Measurements from ENCODE around the gene OR51F2.
"Not testable (repeated sequence)": the region's sequence is repeated elsewhere in the genome, so short reads cannot be mapped to it uniquely, and the experiment has no call there.

The OR51F2 gene

GRCh38 chr11:4821021-4821420 is at the start of gene OR51F2:
Gene OR51F2, plus strand, starts transcription at chr11:4821321. Its CDS starts 101 bp downstream, at chr11:4821422.
- no peak for DNase-seq

- DNase-seq = no peak
These were observed 38.7 kb upstream of the OR51F2 start for GRCh38 chr11:4782454-4782853.

GRCh38 chr11:4797206-4797605 is 23.9 kb upstream of the OR51F2 start:
- DNase-seq = no peak

GRCh38 chr11:4798427-4799183 is 22.5 kb upstream of the OR51F2 start:
- DNase-seq = no peak

GRCh38 chr11:4801316-4801715 is 19.8 kb upstream of the OR51F2 start:
- DNase-seq = not testable (repeated sequence)

- DNase-seq = no peak
These were observed 16.8 kb upstream of the OR51F2 start, which contains the start of gene OR52R1 for GRCh38 chr11:4804280-4804679. Gene OR52R1, minus strand, starts transcription at chr11:4804380. Its CDS starts 0 bp downstream, at chr11:4804380.

- DNase-seq = no peak
These were observed 12.6 kb upstream of the OR51F2 start for GRCh38 chr11:4808476-4808875.

- DNase-seq = no peak
These were observed 11.9 kb upstream of the OR51F2 start for GRCh38 chr11:4809246-4809645.

- DNase-seq = no peak
These were observed 4.0 kb downstream of the OR51F2 start for GRCh38 chr11:4825132-4825531.

- DNase-seq = no peak
These were observed 5.3 kb downstream of the OR51F2 start for GRCh38 chr11:4826425-4826824.

- DNase-seq = no peak
These were observed 9.2 kb downstream of the OR51F2 start for GRCh38 chr11:4830346-4830745.

- no peak for DNase-seq
These were observed 9.8 kb downstream of the OR51F2 start for GRCh38 chr11:4830909-4831308.

GRCh38 chr11:4839851-4840549 is 18.9 kb downstream of the OR51F2 start:
- no peak for DNase-seq

- DNase-seq = no peak
These were observed 27.9 kb downstream of the OR51F2 start, which contains the start of gene OR51S1 for GRCh38 chr11:4848908-4849532. Gene OR51S1, minus strand, starts transcription at chr11:4849208. Its CDS starts 0 bp downstream, at chr11:4849208.

GRCh38 chr11:4851033-4851432 is 29.9 kb downstream of the OR51F2 start:
- DNase-seq = no peak

GRCh38 chr11:4854286-4854685 is 33.2 kb downstream of the OR51F2 start:
- DNase-seq = not testable (repeated sequence)

- no peak for DNase-seq
These were observed 41.5 kb downstream of the OR51F2 start for GRCh38 chr11:4862447-4863236.

- DNase-seq = no peak
These were observed 42.8 kb downstream of the OR51F2 start for GRCh38 chr11:4863876-4864275.

GRCh38 chr11:4865855-4866254 is 44.7 kb downstream of the OR51F2 start:
- DNase-seq = no peak

Data from NCI-H446 (cell line).